Measurements from ENCODE around the gene PLXNB2. TPM values are rescaled to one million over a fixed set of nuclear protein-coding genes. Genes with fewer than 3 reads are reported as not detected.

The PLXNB2 gene
- polyA plus RNA-seq, 1 of the 3 experiments (the other 2 are of a cell fraction), result 108 TPM

GRCh38 chr22:50326956-50327710 lies 19.7 kb upstream of the PLXNB2 start, which contains the start of gene DENND6B:
Gene DENND6B, minus strand, starts transcription at chr22:50327012. Its CDS starts 24 bp downstream, at chr22:50326988.
- Histone ChIP-seq H3F3A (replicated peaks; ENCODE audit: insufficient read depth) (peaks cover 22% of the 10 kb centered on the region), H3K9ac (peak within 1 kb of the TSS; percentile 90), H3K4me1 (ENCODE audit: control insufficient read depth in 1 of 2, insufficient read depth in 2 of 2, low read depth in 1 of 2, low read length in 1 of 2) (peaks cover 6 to 12% of the 10 kb centered on the region in 2 experiments; a peak in 2 of 4 replicates), H3K4me2 (peak within 1 kb of the TSS; percentile 93), H3K27me3 (ENCODE audit: insufficient read depth) (no peaks in the 10 kb centered on the region), H3K27ac (ENCODE audit: low read depth in 2 of 2, low read length in 1 of 2) (peak within 1 kb of the TSS; percentile 62 to 78), H3K79me2 (ENCODE audit: insufficient read depth) (peaks cover 12% of the 10 kb centered on the region), H3K9me2 (no peaks in the 10 kb centered on the region), H3K4me3 (ENCODE audit: low read depth in 2 of 2, low read length in 1 of 2) (peak within 1 kb of the TSS; percentile 59 to 75), H3K36me3 (replicated peaks in 1 of 2; ENCODE audit: control insufficient read depth in 1 of 2, insufficient read depth in 2 of 2, low read length in 1 of 2) (no peaks in the 10 kb centered on the region), H4K20me1 (ENCODE audit: insufficient read depth) (no peaks in the 10 kb centered on the region), H2AFZ (ENCODE audit: low read depth) (peak within 1 kb of the TSS; percentile 72), H3K9me3 (no peaks in the 10 kb centered on the region)
- peak; percentile 50 for TF ChIP-seq MXI1 (IDR thresholded peaks at IDR 0.05; ENCODE audit: low read depth, low read length)
- TF ChIP-seq TEAD4 (IDR thresholded peaks at IDR 0.05; ENCODE audit: borderline replicate concordance, insufficient read depth), result no peak
- TF ChIP-seq, protein P1, sequence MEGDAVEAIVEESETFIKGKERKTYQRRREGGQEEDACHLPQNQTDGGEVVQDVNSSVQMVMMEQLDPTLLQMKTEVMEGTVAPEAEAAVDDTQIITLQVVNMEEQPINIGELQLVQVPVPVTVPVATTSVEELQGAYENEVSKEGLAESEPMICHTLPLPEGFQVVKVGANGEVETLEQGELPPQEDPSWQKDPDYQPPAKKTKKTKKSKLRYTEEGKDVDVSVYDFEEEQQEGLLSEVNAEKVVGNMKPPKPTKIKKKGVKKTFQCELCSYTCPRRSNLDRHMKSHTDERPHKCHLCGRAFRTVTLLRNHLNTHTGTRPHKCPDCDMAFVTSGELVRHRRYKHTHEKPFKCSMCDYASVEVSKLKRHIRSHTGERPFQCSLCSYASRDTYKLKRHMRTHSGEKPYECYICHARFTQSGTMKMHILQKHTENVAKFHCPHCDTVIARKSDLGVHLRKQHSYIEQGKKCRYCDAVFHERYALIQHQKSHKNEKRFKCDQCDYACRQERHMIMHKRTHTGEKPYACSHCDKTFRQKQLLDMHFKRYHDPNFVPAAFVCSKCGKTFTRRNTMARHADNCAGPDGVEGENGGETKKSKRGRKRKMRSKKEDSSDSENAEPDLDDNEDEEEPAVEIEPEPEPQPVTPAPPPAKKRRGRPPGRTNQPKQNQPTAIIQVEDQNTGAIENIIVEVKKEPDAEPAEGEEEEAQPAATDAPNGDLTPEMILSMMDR (IDR thresholded peaks at IDR 0.05), result peak; percentile 25; the same call in 1 of the 2 replicates
- peak; percentile 67 for TF ChIP-seq GABPA (IDR thresholded peaks at IDR 0.05; ENCODE audit: low read depth)
- peak; percentile 80 for TF ChIP-seq ELF1 (IDR thresholded peaks at IDR 0.05)
- TF ChIP-seq RCOR1 (IDR thresholded peaks at IDR 0.05; ENCODE audit: low read length), result 0 out of 2 replicates have a peak, but pooled peaks have one; percentile 19
- TF ChIP-seq EP300 (IDR thresholded peaks at IDR 0.05; ENCODE audit: borderline replicate concordance in 1 of 2, low read depth in 1 of 2, low read length in 1 of 2), result 0 out of 4 replicates have a peak, but pooled peaks of 1 of the 2 experiments have one; percentile 6
- peak; percentile 69 for TF ChIP-seq POLR2AphosphoS5 (IDR thresholded peaks at IDR 0.05; ENCODE audit: low read depth, low read length)
- TF ChIP-seq MAX (IDR thresholded peaks at IDR 0.05; ENCODE audit: low read depth), result peak; percentile 66
- TF ChIP-seq SMC3 (IDR thresholded peaks at IDR 0.05; ENCODE audit: low read depth, low read length), result peak; percentile 61
- TF ChIP-seq IRF3 (IDR thresholded peaks at IDR 0.05; ENCODE audit: low read depth, low read length), result no peak
- no peak for TF ChIP-seq EZH2phosphoT487 (IDR thresholded peaks at IDR 0.05; ENCODE audit: borderline replicate concordance, low read depth)
- no peak for TF ChIP-seq YY1 (IDR thresholded peaks at IDR 0.05; ENCODE audit: low read depth)
- peak; percentile 71; the same call in 1 of the 2 replicates for TF ChIP-seq TAF1 (IDR thresholded peaks at IDR 0.05; ENCODE audit: borderline replicate concordance, low read depth, low read length)
- peak; percentile 50; the same call in 1 of the 2 replicates for TF ChIP-seq RAD21 (IDR thresholded peaks at IDR 0.05; ENCODE audit: low read length)
- TF ChIP-seq NRF1 (IDR thresholded peaks at IDR 0.05; ENCODE audit: low read depth, low read length), result no peak
- TF ChIP-seq FOSL2 (IDR thresholded peaks at IDR 0.05; ENCODE audit: borderline replicate concordance, low read depth), result no peak
- 21% methylated on average over 36 of the region's 105 CpGs for WGBS (ENCODE audit: low lambda C conversion rate)
- CTCF ChIA-PET, result interaction anchor here (0.6 to 8.0 kb wide), 23 partner anchors 11 to 294 kb away, joined by 3 to 101 read pairs (median 4); partner anchors contain the start of genes HDAC10, MAPK12, PLXNB2 and TUBGCP6
- POLR2A ChIA-PET, result interaction anchor here (0.8 to 2.1 kb wide), 3 partner anchors 15 to 75 kb away, joined by 4 to 5 read pairs (median 5); partner anchors contain the start of gene PLXNB2
- DNase-seq, result peak; percentile 97

Data from SK-N-SH (cell line).